Hepatic stellate cell (primary cell): ENCODE results near the gene LEUTX.
"Not testable (repeated sequence)": the region's sequence is repeated elsewhere in the genome, so short reads cannot be mapped to it uniquely, and the experiment has no call there.

Experiments
- DNase-seq: peaks from one replicate; pipeline ENCODE4 v3.0.0; 2011; ENCODE audit warnings: low spot score

Gene LEUTX, protein sequence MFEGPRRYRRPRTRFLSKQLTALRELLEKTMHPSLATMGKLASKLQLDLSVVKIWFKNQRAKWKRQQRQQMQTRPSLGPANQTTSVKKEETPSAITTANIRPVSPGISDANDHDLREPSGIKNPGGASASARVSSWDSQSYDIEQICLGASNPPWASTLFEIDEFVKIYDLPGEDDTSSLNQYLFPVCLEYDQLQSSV

DNA sequence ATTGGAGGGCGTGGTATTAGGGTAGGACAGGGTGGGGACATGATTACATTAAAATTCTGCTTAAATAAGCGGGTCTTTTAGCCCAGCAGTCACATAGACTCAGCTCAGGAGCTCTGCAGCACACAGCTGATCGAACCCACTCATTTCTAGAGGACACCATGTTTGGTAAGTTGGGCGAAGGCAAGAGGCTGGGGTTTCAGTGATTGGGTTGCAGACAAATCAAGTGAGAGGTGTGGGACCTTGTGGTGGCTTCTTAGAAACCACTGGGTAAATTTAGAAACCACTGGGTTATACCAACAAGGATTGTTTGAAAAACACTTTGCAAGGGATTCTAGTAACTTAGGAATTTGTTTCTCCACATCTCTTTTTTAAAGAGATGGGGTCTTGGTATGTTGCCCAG is at the start of gene LEUTX:
TSS of gene LEUTX (plus strand) at position 92 of the 400 bp plus-strand sequence. CDS start at position 159, 67 bp downstream.
- DNase-seq: no peak

DNA sequence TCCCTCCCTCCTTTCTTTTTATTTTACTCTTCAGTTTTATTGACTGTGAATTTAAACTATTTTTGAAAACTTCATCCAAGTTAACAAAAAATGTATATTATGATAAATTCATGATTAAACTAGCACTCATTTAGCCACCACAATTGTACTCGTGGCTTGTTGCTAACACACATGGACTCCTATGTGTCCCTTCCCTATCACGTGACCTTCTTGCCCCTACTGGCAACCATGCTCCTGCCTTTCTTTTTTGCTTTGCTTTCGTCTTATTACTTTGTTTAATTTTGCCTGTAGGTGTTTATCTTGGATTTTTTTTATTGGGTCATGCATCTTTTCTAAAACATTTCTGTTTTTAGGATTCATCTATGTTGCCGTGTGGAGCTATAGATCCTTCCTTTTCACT is 49.1 kb upstream of the LEUTX start:
- no peak for DNase-seq

DNA sequence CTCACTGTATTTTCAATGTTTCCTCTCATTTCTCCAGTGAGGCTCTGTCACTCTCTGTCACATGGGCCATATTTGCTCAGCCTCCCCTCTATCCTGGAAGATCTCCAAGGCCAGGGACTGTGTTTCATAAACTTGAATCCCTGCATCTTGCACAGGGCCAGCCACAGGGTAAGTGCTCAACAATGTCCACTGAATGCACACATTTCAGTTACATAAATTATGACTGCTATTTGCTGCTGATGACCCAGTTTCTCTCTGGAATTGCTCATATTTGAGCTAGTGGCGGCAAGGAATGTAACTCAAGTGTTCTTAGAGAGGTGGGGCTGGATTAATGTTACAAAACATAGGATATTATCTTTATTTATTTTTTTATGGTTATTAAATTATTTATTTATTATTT is 47.0 kb upstream of the LEUTX start:
- no peak for DNase-seq

DNA sequence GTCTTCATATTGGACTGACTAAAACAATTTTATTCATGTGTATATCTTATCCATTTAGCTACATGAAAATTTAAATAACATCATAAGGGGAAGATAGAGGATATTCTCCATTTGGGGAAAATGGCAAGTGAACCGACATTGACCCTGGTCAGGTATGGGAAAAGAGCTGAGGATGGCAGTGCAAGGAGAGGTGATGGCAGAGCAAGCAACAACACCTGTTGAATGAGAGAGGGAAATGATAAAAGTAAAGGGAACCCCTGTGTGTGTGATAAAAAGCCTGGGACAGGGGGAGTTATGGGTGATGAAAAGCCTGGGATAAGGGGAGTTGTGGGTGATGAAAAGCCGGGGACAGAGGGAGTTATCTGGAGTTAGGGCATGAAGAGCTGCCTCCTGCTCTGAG is 44.8 kb upstream of the LEUTX start:
- DNase-seq: no peak

DNA sequence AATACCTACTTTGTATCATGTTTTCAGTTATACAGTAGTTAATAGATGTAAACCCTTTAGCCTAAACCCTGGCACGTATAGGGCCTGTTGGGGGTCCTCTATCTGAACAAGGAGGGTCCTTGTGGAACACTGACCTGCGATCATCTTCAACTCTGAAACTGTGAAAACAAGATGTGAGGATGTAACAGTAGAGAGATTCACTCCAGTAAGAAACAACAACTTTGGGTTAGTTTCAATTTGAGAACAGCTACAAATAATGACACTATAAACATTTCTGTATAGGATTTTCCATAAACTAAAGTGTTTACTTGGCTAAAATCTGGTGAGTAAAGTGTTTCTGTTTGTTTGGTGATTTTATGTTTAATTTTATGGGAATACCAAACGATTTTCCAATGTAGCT is 43.0 kb upstream of the LEUTX start:
- DNase-seq: no peak

DNA sequence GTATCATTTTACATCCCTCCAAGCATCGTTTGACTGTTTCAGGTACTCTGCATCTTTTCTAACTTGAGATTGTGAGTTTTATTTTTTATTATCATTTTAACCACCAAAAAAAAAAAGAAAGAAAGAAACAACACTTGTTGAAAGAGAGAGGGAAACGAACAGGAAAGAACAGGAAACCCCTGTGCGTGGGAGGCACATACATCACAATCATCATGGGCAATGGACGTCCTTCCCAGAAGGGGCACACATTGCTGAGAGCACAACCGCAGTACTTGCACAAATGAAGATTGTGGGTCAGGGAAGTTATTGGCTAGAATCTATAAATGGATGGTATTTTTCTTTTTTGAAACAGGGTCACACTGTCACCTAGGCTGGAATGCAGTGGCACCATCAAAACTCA is 42.6 kb upstream of the LEUTX start:
- no peak for DNase-seq

DNA sequence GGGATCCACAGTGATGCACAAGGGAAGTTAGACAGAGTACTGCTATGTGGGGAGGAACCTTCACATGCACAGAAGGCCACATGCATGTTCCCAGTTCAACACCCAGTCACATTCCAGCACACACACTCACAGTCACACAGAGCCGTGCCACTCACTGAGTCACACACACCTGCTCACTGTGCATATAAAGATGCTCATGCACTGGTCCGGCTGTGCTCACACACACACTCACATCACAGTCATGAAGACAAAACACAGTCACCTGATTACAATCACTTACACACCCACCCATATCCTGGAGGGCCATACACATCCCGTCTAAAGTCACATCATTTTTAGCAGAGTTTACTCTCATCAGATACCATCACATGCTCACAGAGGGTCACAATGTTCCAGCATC is 41.3 kb upstream of the LEUTX start:
- DNase-seq: no peak

DNA sequence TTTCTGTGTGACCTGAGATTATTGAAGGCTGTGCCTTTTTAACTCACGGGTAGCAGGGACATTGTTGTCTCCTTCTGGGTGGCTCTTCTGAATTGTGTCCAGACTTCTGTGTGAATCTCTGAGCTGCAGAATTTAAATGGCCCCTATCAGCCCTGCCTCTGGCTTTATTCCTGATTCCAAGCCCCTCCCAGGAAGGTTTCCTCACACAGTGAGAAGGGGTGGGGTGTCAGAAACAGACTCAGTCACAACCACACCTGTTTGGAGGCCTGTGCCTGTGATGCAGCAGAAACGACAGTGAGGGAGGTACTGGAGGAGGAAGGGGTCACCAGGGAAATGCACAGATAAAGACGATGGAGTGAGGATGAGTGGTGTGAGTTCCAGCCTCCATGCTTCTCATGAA is 40.8 kb upstream of the LEUTX start, which contains the start of gene CLC:
TSS of gene CLC (minus strand) at position 139 of the 400 bp plus-strand sequence. CDS start at position 62, 77 bp downstream.
- DNase-seq: no peak

DNA sequence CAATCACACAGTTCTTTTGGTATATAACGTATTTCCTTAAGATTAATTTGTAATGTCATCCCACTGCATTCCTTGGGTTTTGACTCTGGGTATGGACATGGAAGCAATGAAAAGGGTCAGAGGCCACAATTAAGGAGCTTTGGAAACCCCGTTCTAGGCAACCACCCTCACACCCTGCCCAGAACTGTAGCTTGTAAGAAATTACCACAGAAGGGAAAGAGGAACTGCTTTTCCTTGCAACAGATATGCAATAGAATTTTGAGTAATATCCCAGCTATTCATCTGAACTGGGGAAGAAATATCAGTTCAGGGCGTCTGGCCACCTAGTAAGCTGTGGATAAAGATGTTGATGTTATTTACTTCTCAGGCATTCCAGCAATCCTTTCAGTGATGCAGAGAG is 39.8 kb upstream of the LEUTX start:
- no peak for DNase-seq

DNA sequence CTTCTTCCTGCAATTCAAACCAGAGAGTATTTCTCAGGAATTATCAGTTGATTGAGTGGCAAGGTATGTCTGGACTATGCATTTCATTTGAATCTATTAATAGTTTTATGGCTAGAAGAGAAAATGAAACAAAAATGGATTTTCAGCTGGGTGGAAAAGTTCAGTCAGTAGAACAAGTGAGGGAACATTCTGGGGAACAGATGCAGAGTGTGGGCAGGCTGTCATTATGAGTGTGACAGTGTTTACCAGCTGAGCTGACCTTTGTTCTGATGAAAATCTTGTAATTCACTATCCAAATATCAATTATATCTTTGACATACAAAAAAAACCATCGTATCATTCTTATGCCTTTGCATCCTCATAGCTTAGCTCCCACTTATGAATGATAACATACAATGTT is 38.3 kb upstream of the LEUTX start:
- no peak for DNase-seq

DNA sequence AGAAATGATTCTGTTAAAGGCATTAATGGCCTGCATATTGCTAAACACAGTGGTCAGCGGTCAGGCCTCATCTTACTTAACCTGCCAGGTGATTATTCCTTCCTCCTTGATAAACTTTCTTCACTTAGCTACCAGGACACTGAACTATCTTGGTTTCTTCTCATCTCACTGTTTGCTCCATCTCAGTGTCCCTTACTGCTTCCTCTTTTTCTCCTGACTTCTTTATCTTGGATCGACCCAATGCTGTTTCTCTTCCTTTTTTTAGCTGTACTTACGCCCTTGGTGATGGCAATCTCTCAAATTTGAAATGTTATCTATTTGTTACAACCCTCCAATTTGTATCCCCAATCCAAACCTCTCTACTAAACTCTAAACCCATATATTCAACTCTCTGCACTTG is 33.0 kb upstream of the LEUTX start:
- no peak for DNase-seq

DNA sequence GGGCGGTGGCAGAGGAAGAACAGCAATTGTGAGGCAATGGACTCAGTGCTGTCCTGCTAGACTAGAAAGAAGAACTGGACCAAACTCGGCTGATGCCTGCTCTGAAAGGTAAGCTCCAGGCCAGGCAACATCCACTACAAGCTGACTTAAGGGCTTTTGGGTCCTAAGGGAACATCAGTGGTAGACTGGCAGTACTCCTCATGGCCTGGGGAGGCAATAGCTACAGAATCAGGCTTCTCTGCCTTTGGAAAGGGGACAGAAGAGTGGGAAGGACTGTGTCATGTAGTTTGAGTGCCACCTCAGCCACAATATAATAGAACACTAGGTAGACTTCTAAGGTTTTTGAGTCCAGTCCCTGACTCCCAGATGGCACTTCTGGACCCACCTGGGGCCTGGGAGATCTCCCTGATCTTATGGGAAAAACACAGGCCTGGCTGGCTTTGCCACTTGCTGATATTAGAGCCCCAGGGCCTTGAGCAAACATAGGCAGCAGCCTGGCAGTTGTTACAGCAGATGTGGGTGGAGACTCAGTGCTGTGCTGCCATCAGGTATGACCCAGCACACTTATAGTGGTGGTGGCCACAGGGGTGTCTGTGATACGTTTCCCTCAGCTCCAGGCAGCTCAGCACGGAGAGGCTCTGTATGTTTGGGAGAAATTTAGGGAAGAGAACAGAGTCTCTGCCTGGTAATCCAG is 31.7 kb upstream of the LEUTX start:
- DNase-seq: no peak

DNA sequence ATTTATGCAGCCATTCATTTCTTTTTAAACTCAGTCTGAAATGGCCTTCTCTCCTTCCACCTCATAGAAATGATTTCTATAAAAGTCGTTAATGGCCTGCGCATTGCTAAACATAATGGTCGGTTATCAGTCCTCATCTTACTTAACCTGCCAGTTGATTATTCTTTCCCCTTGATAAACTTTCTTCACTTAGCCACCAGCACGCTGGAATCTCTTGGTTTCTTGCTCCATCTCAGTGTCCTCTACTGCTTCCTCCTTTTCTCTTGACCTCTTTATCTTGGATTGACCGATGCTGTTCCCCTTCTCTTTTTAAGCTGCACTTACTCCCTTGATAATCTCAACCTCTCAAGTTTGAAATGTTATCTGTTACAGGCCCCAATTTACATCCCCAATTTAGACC is 28.7 kb upstream of the LEUTX start:
- no peak for DNase-seq

DNA sequence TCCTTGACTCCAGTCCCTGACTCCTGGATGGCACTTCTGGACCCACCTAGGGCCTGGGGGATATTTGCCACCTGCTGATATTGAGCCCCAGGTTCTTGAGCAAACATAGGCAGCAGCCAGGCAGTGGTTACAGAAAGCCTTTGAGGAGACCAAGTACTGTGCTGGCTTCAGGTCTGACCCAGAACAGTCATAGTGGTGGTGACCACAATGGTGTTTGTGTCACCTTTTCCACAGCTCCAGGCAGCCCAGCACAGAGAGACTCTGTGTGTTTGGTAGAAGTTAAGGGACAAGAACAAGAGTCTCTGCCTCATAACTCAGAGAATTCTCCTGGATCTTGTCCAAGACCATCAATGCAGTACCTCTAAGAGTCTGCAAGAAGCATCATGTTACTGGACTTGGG is 26.3 kb upstream of the LEUTX start:
- no peak for DNase-seq

DNA sequence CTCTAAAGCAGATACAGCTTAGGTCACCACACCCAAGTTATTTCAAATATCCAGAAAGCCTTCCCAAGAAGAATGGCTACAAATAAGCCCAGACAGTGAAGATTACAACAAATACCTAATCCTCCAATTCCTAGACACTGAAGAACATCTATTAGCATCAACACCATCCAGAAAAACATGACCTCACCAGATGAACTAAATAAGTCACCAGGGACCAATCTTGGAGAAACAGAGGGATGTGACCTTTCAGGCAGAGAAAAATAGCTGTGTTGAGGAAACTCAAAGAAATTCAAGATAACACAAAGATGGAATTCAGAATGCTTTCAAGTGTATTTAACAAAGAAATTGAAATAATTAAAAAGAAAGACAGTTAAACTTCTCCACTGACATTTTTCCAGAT is 25.9 kb upstream of the LEUTX start:
- DNase-seq: no peak

DNA sequence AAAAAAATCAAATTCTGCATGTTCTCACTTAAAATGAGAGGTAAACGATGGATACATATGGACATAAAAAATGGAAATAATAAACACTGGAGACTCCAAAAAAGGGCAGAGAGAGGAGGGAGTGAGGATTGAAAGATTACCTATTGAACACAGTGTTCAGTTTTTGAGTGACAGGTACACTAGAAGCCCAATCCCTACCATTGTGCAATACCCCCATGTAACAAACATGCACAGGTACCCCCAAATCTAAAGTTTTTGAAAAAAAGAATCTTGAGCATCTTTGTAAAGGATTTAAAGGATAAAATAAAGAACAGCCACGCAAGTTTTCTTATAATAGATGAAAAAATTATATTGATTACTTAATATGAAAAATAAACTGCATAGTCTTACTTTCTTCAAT is 24.1 kb upstream of the LEUTX start:
- DNase-seq: no peak

DNA sequence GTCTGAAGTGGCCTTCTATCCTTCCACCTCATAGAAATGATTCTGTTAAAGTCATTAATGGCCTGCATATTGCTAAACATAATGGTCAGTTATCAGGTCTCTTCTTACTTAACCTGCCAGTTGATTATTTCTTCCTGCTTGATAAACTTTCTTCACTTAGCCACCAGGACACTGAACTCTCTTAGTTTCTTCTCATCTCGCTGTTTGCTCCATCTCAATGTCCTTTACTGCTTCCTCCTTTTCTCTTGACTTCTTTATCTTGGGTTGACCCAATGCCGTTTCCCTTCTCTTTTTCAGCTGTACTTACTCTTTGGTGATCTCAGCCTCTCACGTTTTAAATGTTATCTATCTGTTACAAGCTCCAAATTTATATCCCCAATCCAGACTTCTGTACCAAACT is 23.7 kb upstream of the LEUTX start:
- no peak for DNase-seq

DNA sequence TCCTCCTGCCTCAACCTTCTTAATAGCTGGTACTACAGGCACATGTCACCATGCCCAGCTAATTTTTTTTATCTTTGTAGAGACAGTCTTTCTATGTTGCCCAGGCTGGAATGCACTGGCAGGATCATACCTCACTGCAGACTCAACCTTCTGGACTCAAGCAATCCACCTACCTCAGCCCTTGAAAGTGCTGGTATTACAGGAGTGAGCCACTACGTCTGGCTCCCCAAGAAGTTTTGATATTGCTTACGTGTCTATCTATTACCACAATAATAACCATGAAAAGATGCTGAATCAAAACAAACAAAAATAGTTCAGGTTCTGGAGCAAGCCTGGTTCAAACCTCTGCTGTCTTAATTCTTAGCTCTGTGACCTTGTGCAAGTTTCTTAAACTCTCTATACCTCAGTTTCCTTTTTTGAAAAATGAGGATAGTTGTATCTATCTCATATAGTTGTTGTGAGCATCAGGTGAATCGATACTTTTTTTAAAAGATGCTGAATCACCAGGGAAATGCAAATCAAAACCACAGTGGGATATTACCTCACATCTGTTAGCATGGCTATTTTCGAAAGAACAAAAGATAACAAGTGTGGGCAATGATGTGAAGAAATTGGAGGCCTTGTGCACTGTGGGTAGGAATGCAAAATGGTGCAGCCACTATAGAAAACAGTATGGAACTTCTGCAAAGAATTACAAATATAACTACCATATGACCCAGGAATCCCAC is 19.0 kb upstream of the LEUTX start:
- no peak for DNase-seq

DNA sequence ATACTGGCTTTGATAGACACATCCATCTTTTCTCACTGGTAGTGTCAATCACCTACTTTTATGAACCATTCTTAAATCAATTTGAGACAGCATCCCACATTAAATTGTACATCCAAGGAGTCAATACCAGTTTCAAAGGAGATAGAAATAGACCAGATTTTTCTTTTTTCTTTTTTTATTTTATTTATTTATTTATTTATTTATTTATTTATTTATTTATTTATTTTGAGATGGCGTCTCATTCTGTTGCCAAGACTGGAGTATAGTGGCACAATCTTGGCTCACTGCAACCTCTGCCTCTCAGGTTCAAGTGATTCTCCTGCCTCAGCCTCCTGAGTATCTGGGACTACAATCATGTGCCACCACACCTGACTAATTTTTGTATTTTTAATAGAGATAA is 16.8 kb upstream of the LEUTX start:
- DNase-seq: not testable (repeated sequence)

DNA sequence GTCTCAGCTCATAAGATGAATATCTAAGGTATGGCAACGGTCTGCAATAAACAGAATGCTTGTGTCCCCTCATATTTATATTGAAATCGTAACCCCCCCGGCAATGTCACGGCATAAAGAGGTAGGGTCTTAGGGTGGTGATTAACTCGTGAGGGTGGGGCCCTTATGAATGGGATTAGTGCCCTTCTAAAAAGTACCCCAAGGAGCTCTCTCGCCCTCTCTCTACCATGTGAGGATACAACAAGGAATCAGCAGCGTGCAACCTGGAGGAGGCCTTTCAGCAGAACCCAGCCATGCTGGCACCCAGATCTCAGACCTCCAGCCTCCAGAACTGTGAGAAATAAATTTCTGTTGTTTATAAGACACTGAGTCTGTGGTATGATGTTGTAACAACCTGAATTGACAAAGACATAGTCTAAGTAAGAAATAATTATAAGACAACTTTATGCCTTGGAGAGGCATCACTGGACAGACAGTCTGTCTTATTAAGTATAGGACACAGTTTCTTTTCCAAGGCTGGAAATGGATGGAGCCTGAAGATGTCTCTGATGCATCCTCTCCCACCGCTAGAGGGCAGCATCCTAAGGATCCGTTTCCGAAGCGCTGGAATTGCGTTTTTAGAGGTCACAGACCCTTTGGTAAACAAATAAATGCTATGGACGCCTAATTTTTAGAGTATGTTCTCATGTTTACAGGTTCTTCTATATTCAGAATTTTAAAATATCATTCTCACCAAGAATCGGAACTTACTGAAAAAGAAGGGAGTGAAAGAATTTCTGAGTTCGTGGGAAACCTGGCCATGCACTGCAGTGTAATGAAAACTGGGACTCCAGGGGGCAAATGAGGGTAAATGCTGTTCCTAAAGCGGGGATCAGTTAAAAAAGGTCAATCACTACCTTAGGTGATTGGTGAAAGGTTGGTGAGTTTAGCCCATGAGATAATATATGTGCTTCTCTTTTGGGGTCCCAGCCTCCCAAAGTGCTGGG is 13.3 kb upstream of the LEUTX start:
- peak; percentile 8 for DNase-seq

DNA sequence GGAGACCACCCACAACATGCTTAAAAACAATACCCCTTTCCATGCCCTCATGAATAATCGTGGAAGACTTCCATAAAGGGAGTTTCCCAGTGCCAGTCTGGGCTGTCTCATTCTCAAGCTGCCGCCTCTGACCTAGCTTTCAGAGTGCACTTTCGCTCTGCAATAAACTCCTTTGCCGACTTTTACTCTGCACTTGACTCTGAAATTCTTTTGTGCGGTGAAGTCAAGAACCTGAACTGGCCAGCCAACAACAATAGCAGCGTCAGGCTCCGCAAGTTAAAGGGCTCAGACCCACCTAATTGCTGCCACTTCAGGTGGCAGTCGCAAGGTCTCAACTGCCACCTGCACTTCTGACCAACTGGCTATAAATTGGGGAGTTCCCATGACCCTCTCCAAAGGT is 10.3 kb upstream of the LEUTX start:
- no peak for DNase-seq

DNA sequence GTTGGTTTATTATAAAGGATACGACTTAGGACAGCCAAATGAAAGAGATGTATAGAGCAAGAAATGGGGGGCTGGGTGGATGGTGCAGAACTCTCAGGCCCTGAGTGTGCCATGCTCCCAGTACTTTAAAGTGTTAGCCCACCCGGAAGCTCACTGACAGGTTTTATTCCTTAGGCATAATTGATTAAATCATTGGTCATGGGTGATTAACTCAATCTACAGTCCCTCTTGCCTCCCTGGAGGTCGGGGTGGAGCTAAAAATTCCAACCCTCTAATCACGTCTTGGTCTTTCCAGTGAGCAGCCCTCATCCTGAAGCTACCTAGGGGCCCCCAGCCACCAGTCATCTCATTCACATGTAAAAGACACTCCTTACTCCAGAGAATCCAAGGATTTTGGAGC is 9.9 kb upstream of the LEUTX start:
- no peak for DNase-seq
